SU-DHL-6 (cell line): ENCODE results near the gene PSKH1.
A peak's percentile ranks its signal among the peaks of the same experiment; 100 is the strongest.

Source experiments
- H2AFZ ChIP-seq: fragments of 200-600 bp; sonication (generic); 2 replicates; pipeline ENCODE4 v1.6.1; 2014; ENCODE audit warnings: low read depth, mild to moderate bottlenecking, moderate library complexity, mixed read lengths, antibody characterized with exemption, low read length; ENCODE audit not compliant: severe bottlenecking
- H3F3A ChIP-seq: fragments of 200-600 bp; shearing (Covaris generic); 2 replicates; pipeline ENCODE4 v1.6.0; 2016; ENCODE audit warnings: antibody characterized with exemption, mild to moderate bottlenecking; ENCODE audit not compliant: insufficient read depth
- H3K27ac ChIP-seq: fragments of 200-600 bp; sonication (generic); 2 replicates; pipeline ENCODE4 v1.5.1; 2016; ENCODE audit warnings: low read depth, mild to moderate bottlenecking, low read length, moderate library complexity, mixed read lengths
- H3K27me3 ChIP-seq: fragments of 200-600 bp; sonication (generic), shearing (Covaris generic); 2 replicates; pipeline ENCODE4 v1.6.0; 2014; ENCODE audit warnings: mild to moderate bottlenecking, low read length
- H3K36me3 ChIP-seq: fragments of 200-600 bp; sonication (generic); 2 replicates; pipeline ENCODE4 v1.6.1; 2014; ENCODE audit warnings: mild to moderate bottlenecking, low read length, mixed read lengths
- H3K4me2 ChIP-seq: fragments of 300-600, 200-600 bp; shearing (Covaris generic), sonication (generic); 2 replicates; pipeline ENCODE4 v1.6.0; 2014; ENCODE audit warnings: low read length, low read depth, mild to moderate bottlenecking; ENCODE audit not compliant: poor library complexity, severe bottlenecking
- H3K4me3 ChIP-seq: fragments of 200-600 bp; sonication (generic); 2 replicates; pipeline ENCODE4 v1.5.1; 2014; ENCODE audit warnings: antibody characterized with exemption, low read length, mild to moderate bottlenecking, mixed read lengths; ENCODE audit not compliant: insufficient read depth, poor library complexity, severe bottlenecking
- H3K79me2 ChIP-seq: fragments of 200-600 bp; sonication (generic); 2 replicates; pipeline ENCODE4 v1.6.1; 2014; ENCODE audit warnings: mild to moderate bottlenecking, low read length, moderate library complexity; ENCODE audit not compliant: insufficient read depth
- H3K9ac ChIP-seq: fragments of 200-600 bp; sonication (generic); 2 replicates; pipeline ENCODE4 v1.7.0; 2014; ENCODE audit warnings: mild to moderate bottlenecking, low read length
- H3K9me2 ChIP-seq: fragments of 200-600 bp; sonication (generic); replicated peaks from 2 replicates; pipeline ENCODE4 v1.6.1; 2014; ENCODE audit warnings: low read length; ENCODE audit not compliant: insufficient read depth
- H3K9me3 ChIP-seq: fragments of 200-600 bp; sonication (generic); 2 replicates; pipeline ENCODE4 v1.6.1; 2014; ENCODE audit warnings: low read length, mixed read lengths; ENCODE audit not compliant: insufficient read depth
- H4K20me1 ChIP-seq: fragments of 200-600 bp; sonication (generic); 2 replicates; pipeline ENCODE4 v1.6.1; 2014; ENCODE audit warnings: low read depth, mild to moderate bottlenecking, antibody characterized with exemption, low read length, moderate library complexity, mixed read lengths
- EZH2phosphoT487 ChIP-seq: fragments of 200-600 bp; sonication (generic), shearing (Covaris generic); conservative IDR thresholded peaks from 2 replicates; pipeline ENCODE4 v1.6.1; 2018; ENCODE audit warnings: mild to moderate bottlenecking, antibody characterized with exemption, low read length, moderate library complexity, mixed read lengths
- TF ChIP-seq, protein P1 (sequence below): fragments of 200-600 bp; sonication (generic); IDR thresholded peaks from one replicate; pipeline ENCODE4 v1.5.1; 2017; ENCODE audit warnings: antibody characterized with exemption, mild to moderate bottlenecking, low read length, moderate library complexity; ENCODE audit not compliant: insufficient read depth, poor library complexity, severe bottlenecking

PSKH1 gene

DNA sequence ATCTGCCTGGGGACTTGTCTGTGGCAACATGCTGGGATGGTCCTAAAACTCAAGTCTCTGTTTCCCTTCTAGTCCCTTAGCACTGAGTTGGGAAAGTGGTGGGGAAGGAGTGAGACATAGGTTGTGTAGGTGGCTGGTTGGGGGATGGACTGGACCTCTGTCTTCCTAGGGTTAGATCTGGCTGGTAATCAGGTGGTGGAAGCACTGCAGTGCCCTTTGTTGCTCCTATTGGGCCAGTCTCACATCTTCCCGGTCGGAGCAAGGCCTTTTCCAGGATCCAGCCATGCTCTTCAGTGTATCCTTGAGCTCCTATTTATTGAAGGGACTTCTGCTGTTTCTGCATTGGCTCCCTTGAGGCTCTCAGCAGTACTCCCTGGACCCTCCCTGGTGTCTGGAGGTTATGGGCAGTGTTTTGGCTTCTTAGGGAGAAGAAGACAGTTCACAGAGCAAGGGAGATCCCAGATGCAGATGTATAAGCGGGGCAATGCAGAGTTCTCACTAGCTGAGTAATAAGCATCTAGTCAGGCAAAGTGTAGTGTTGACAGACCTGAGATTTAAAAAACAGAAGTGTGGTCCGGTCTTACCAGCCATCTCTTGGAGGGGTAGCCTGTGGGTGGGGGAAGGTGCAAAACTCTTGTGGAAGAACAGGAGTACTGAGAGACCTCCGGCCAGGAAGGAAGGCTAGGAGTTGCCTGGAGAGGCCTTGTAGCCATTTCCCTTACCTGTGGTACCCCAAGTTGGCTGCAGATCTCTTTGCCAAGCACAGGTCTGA is 47.6 kb upstream of the PSKH1 start:
- no peaks in the 10 kb centered on the region for H3K36me3 ChIP-seq
- no peak overlapping the region for H2AFZ ChIP-seq

GRCh38 chr16:67846063-67846319 is 47.1 kb upstream of the PSKH1 start:
- H4K20me1 ChIP-seq = peaks cover 5% of the 10 kb centered on the region; the same call in 1 of the 2 replicates
- H3F3A ChIP-seq = peaks cover 22% of the 10 kb centered on the region
- H3K9me3 ChIP-seq = no peaks in the 10 kb centered on the region
- H3K9me2 ChIP-seq = no peaks in the 10 kb centered on the region
- H3K36me3 ChIP-seq = no peaks in the 10 kb centered on the region
- H3K9ac ChIP-seq = peak overlapping the region; percentile 96
- H3K27me3 ChIP-seq = no peaks in the 10 kb centered on the region
- H3K4me3 ChIP-seq = peak overlapping the region; percentile 90
- TF ChIP-seq, protein P1, sequence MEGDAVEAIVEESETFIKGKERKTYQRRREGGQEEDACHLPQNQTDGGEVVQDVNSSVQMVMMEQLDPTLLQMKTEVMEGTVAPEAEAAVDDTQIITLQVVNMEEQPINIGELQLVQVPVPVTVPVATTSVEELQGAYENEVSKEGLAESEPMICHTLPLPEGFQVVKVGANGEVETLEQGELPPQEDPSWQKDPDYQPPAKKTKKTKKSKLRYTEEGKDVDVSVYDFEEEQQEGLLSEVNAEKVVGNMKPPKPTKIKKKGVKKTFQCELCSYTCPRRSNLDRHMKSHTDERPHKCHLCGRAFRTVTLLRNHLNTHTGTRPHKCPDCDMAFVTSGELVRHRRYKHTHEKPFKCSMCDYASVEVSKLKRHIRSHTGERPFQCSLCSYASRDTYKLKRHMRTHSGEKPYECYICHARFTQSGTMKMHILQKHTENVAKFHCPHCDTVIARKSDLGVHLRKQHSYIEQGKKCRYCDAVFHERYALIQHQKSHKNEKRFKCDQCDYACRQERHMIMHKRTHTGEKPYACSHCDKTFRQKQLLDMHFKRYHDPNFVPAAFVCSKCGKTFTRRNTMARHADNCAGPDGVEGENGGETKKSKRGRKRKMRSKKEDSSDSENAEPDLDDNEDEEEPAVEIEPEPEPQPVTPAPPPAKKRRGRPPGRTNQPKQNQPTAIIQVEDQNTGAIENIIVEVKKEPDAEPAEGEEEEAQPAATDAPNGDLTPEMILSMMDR = no peak
- TF ChIP-seq EZH2phosphoT487 = no peak
- H3K79me2 ChIP-seq = peaks cover 65% of the 10 kb centered on the region
- peak overlapping the region; percentile 27 for H2AFZ ChIP-seq
- peak overlapping the region; percentile 85 for H3K4me2 ChIP-seq
- peak overlapping the region; percentile 86 for H3K27ac ChIP-seq

More for the DNA sequence above, 47.6 kb upstream of the PSKH1 start:
- Histone ChIP-seq H3K9me2 (no peaks in the 10 kb centered on the region), H3K4me3 (peak overlapping the region; percentile 90), H3F3A (peaks cover 22% of the 10 kb centered on the region), H3K9ac (peak overlapping the region; percentile 96), H3K9me3 (no peaks in the 10 kb centered on the region), H3K27ac (peak overlapping the region; percentile 86), H4K20me1 (peaks cover 5% of the 10 kb centered on the region; the same call in 1 of the 2 replicates), H3K79me2 (peaks cover 60% of the 10 kb centered on the region), H3K27me3 (no peaks in the 10 kb centered on the region), H3K4me2 (peak overlapping the region; percentile 85)
- TF ChIP-seq, protein P1 = no peak
- no peak for TF ChIP-seq EZH2phosphoT487

DNA sequence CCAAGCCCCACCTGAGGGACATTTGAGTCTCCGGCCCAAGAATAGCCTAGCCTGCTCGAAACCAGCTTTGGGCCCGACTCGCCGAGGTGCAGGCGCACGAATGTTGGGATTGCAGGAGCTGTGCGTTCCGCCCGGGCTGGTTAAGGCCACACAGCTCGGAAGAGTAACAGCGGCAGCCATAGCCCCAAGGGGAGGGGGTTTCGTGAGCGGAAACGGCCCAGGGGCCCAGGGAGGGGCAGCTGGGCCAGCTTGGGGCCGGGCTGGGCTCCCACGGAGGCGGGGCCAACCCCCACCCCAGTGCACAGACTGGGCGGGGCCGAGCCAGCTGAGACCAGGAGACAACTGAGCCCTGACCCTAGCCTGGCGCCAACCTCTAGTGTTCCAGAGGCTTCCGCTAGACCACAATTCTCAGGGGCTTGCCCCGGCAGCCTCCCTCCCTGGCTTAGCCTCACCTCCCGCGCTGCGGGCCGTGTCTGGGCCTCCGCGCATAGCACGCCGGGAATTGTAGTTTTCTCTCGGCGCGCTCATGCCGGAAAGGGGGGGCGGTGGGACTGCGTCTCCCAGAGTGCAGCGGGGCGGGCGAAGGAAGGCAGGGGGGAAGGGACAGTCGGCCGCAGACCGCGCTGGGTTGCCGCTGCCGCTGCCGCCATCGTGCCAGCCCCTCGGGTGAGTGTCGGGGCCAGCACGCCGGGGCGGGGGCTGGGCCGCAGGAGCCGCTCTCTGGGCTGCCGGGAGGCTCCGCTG is 46.6 kb upstream of the PSKH1 start, which contains the start of gene NUTF2:
Gene NUTF2 (plus strand): TSS at position 614 of the 744 bp plus-strand sequence. CDS start 18,198 bp downstream, outside the sequence.
- Histone ChIP-seq H3K9me3 (no peaks in the 10 kb centered on the region), H3K27me3 (no peaks in the 10 kb centered on the region), H3F3A (peaks cover 22% of the 10 kb centered on the region), H3K9ac (peak within 1 kb of the TSS; percentile 96), H2AFZ (peak within 1 kb of the TSS; percentile 27), H4K20me1 (peaks cover 5% of the 10 kb centered on the region; the same call in 1 of the 2 replicates), H3K36me3 (no peaks in the 10 kb centered on the region), H3K27ac (peak within 1 kb of the TSS; percentile 86), H3K4me3 (peak within 1 kb of the TSS; percentile 90), H3K9me2 (no peaks in the 10 kb centered on the region), H3K79me2 (peaks cover 70% of the 10 kb centered on the region), H3K4me2 (peak within 1 kb of the TSS; percentile 85)
- TF ChIP-seq EZH2phosphoT487 = no peak
- TF ChIP-seq, protein P1 = no peak
